Fibroblast of skin of scalp (primary cell): ENCODE data around the gene CAMSAP3.
"Not testable (repeated sequence)": the region's sequence is repeated elsewhere in the genome, so short reads cannot be mapped to it uniquely, and the experiment has no call there.

Source experiments
- DNase-seq: peaks from one replicate; pipeline ENCODE4 v3.0.0-alpha.2; 2013

CAMSAP3 gene

DNA sequence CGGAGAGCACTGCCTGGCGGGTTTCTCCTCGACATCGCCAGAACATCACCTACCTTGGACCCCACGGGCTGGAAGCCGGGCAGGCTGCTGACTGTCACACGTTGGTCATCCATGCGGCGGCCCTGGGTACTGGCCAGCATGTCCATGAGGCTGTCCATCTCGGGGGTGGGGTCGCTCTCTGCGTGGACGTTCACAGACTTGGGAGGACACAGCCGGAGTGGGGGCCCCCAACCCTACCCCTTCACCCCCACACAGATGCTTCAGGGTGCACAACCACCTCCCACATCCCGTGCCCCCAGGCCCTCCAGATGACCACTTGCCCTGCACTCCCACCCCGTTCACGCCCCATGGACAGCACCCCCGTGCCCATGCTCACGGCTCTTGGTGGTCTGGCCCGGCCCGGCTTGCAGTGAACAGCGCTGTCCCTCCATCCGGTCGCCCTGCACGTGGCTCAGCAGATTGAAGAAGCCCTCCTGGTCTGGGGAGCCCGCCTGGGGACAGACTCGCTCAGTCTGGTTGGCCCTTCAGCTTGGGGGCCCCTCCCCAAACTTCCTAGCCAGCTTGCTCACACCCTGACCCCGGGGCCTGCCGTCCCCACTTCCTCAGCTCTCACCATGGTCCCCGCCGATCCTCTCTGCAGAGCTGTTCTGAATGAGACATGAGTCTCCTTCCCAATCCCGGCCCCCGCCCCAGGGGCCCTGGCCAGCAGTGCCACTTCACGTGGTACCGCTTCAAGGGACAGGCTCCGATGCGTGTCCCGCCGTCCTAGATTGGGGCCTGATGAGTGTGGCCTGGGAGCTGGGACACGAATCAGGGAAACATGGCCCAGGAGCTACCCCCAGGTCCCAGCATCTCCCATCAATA, 36.9 kb downstream of the CAMSAP3 start:
- no peak for DNase-seq

DNA sequence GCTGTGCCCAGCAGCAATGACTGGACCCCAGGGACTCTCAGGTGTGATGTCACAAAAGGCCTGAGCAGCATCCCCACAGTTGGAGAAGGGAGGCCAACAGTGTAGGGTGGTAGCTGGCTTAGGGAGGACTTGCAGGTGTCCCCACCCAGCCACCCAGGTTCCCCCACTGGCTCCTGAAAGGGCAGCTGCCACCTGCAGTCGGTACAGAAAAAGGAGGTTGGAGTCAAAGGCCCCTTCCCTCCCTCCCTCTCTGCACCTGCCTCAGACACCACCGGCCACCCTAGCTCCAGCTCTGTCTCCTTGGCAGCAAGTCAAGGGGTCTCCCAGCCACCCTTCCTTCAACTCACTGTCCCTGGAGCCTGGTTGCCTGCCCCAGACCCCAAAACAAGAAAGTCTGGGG, 38.0 kb downstream of the CAMSAP3 start, which contains the start of gene PCP2:
Gene PCP2 (minus strand): TSS at position 22 of the 400 bp plus-strand sequence. CDS start 262 bp downstream, outside the sequence.
- DNase-seq = no peak

GRCh38 chr19:7635670-7636069, 40.0 kb downstream of the CAMSAP3 start:
- no peak for DNase-seq

- DNase-seq = no peak
Measured at GRCh38 chr19:7636317-7636690, 40.6 kb downstream of the CAMSAP3 start.

GRCh38 chr19:7636691-7637373, 41.2 kb downstream of the CAMSAP3 start, which contains the start of gene STXBP2:
Gene STXBP2 (plus strand): TSS chr19:7637110. CDS start chr19:7637150, 40 bp downstream.
- no peak for DNase-seq

GRCh38 chr19:7637374-7638256, 42.0 kb downstream of the CAMSAP3 start:
- DNase-seq = no peak

- no peak for DNase-seq
Measured at GRCh38 chr19:7638802-7639465, 43.3 kb downstream of the CAMSAP3 start.

GRCh38 chr19:7639863-7640348, 44.2 kb downstream of the CAMSAP3 start:
- no peak for DNase-seq

DNA sequence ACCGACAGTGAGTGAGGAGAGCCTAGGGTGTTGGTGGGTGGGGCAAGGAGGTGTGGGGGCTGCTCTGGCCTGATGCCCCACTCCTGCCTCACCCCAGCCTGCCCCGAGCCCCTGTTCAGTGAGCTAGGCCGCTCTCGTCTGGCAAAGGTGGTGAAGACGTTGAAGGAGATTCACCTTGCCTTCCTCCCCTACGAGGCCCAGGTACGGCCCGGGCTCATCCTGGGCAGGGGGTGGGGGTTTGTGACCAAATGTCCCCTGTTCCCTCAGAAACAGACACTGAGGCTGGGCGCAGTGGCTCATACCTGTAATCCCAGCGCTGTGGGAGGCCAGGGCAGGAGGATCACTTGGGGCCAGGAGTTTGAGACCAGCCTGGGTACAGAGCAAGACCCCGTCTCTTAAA, 45.1 kb downstream of the CAMSAP3 start:
- no peak for DNase-seq

DNA sequence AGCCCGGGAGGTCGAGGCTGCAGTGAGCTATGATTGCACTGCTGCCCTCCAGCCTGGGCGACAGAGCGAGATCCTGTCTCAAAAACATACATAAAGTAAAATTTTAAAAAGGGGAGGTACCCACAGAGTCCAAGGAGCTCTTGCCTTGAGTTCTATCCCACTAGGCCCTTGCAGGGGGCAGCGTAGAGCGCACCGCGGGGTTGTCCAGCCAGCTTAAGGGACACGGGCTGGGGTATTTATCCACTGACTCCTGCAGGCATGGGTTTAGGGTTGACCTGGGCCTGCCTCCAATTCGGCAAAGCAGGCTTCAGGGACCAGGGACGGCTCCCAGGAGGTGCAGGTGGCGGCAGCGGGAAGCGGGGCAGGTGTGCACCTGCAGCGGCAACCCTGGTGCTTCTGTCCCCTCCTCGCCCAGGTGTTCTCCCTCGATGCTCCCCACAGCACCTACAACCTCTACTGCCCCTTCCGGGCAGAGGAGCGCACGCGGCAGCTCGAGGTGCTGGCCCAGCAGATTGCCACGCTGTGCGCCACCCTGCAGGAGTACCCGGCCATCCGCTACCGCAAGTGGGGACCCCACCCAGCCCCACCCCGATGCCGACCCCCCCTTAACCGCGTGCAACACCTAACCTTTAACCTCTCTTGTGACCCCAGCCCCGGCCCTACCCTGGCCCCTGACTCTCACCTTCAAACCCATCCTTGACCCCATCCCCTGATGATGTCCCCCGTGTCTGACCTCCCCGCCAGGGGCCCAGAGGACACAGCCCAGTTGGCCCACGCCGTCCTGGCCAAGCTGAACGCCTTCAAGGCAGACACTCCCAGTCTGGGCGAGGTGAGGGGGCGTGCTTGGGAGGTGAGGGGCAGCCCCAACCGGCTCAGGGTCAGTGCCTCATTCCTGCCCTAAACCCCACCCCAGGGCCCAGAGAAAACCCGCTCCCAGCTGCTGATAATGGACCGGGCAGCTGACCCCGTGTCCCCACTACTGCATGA, 45.9 kb downstream of the CAMSAP3 start:
- DNase-seq = no peak

GRCh38 chr19:7642295-7643030, 46.8 kb downstream of the CAMSAP3 start:
- DNase-seq = no peak

- no peak for DNase-seq
Measured at GRCh38 chr19:7643031-7643415, 47.4 kb downstream of the CAMSAP3 start.

DNA sequence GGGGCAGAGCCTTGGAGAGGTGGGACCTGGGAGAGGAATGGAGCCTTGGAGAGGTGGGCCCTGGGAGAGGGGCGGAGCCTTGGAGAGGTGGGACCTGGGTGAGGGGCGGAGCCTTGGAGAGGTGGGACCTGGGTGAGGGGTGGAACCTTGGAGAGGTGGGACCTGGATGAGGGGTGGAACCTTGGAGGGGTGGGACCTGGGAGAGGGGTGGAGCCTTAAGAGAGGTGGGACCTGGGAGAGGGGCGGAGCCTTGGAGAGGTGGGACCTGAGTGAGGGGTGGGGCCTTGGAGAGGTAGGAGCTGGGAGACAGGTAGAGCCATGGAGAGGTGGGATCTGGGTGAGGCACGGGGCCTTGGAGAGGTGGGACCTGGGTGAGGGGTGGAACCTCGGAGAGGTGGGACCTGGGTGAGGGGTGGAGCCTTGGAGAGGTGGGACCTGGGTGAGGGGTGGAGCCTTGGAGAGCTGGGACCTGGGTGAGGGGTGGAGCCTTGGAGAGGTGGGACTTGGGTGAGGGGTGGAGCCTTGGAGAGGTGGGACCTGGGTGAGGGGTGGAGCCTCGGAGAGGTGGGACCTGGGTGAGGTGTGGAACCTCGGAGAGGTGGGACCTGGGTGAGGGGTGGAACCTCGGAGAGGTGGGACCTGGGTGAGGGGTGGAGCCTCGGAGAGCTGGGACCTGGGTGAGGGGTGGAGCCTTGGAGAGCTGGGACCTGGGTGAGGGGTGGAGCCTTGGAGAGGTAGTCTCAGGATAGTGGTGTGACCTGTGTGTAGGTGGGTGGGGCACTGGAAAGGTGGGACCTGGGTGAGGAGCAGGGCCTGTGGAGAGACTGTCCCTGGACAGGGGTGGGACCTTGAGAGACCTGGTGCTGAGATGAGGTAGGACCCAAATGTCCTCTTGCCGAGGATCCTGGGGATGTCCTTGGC, 48.2 kb downstream of the CAMSAP3 start:
- DNase-seq = not testable (repeated sequence)

GRCh38 chr19:7644550-7644877, 48.9 kb downstream of the CAMSAP3 start:
- no peak for DNase-seq

DNA sequence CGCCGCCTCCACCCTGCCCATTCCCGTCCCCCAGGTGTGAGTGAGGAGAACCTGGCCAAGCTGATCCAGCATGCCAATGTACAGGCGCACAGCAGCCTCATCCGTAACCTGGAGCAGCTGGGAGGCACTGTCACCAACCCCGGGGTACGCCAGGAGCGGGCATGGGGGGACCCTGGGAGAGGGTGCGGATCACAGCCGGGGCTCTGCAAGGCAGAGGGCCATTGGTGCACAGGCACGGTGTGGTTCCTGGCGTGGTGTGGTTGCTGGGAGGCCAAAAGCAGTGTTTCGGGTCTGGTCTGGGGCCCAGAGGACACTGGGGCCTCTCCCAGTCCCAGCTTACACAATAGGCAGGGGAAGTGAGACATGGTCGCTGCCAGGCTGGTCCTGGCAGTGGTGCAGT, 49.5 kb downstream of the CAMSAP3 start:
- no peak for DNase-seq

GRCh38 chr19:7645656-7646425, 50.2 kb downstream of the CAMSAP3 start:
- no peak for DNase-seq

- no peak for DNase-seq
Measured at GRCh38 chr19:7646426-7646700, 50.7 kb downstream of the CAMSAP3 start.

GRCh38 chr19:7647156-7647555, 51.5 kb downstream of the CAMSAP3 start:
- DNase-seq = no peak
